GM23248 (cell line): ENCODE data around the gene TBC1D22A. TPM values are rescaled to one million over a fixed set of nuclear protein-coding genes. Genes with fewer than 3 reads are reported as not detected.

Experiments used
- DNase-seq: peaks from one replicate; pipeline ENCODE4 v3.0.0-alpha.2; 2015
- H2AFZ ChIP-seq: fragments of 200-600 bp; sonication (generic); 2 replicates; pipeline ENCODE4 v1.6.1; 2016; ENCODE audit warnings: antibody characterized with exemption
- H3F3A ChIP-seq: fragments of 200-600 bp; sonication (generic); 2 replicates; pipeline ENCODE4 v1.6.1; 2016; ENCODE audit warnings: mild to moderate bottlenecking, antibody characterized with exemption, mixed run types; ENCODE audit not compliant: insufficient read depth
- H3K27ac ChIP-seq: fragments of 200-600 bp; sonication (generic); 2 replicates; pipeline ENCODE4 v1.5.1; 2016; ENCODE audit warnings: mild to moderate bottlenecking
- H3K27me3 ChIP-seq: fragments of 200-600 bp; sonication (generic); replicated peaks from 2 replicates; pipeline ENCODE4 v1.6.1; 2016; ENCODE audit warnings: mild to moderate bottlenecking; ENCODE audit not compliant: insufficient read depth
- H3K36me3 ChIP-seq: fragments of 200-600 bp; sonication (generic); 2 replicates; pipeline ENCODE4 v1.6.1; 2016; ENCODE audit warnings: low read depth, mild to moderate bottlenecking
- H3K4me1 ChIP-seq: fragments of 200-600 bp; sonication (generic); 2 replicates; pipeline ENCODE4 v1.6.1; 2016; ENCODE audit warnings: mild to moderate bottlenecking; ENCODE audit not compliant: insufficient read depth
- H3K4me2 ChIP-seq: fragments of 200-600 bp; sonication (generic); one replicate; pipeline ENCODE4 v1.6.1; 2016; ENCODE audit warnings: mild to moderate bottlenecking; ENCODE audit not compliant: unreplicated experiment
- H3K4me3 ChIP-seq: fragments of 200-600 bp; sonication (generic); 2 replicates; pipeline ENCODE4 v1.5.1; 2016; ENCODE audit warnings: mild to moderate bottlenecking
- H3K79me2 ChIP-seq: fragments of 200-600 bp; sonication (generic); 2 replicates; pipeline ENCODE4 v1.6.1; 2016; ENCODE audit warnings: mild to moderate bottlenecking; ENCODE audit not compliant: insufficient read depth
- H3K9ac ChIP-seq: fragments of 200-600 bp; sonication (generic); 2 replicates; pipeline ENCODE4 v1.6.1; 2016; ENCODE audit warnings: mild to moderate bottlenecking
- H3K9me2 ChIP-seq: fragments of 200-600 bp; sonication (generic); 2 replicates; pipeline ENCODE4 v1.6.1; 2016; ENCODE audit warnings: mixed run types, mild to moderate bottlenecking, moderate library complexity; ENCODE audit not compliant: insufficient read depth
- H3K9me3 ChIP-seq: fragments of 200-600 bp; sonication (generic); one replicate; pipeline ENCODE4 v1.6.1; 2017; ENCODE audit warnings: low read depth
- H4K20me1 ChIP-seq: fragments of 200-600 bp; sonication (generic); 2 replicates; pipeline ENCODE4 v1.6.0; 2016; ENCODE audit not compliant: insufficient read depth
- EZH2 ChIP-seq: fragments of 200-600 bp; sonication (generic); IDR thresholded peaks from 2 replicates; pipeline ENCODE4 v1.6.1; 2018; ENCODE audit warnings: antibody characterized with exemption, mild to moderate bottlenecking; ENCODE audit not compliant: insufficient read depth, poor library complexity, severe bottlenecking
- EZH2phosphoT487 ChIP-seq: fragments of 200-600 bp; sonication (generic); IDR thresholded peaks from 2 replicates; pipeline ENCODE4 v1.6.1; 2018; ENCODE audit warnings: antibody characterized with exemption, moderate library complexity, mild to moderate bottlenecking, low read depth; ENCODE audit not compliant: insufficient read depth
- WGBS, 2 experiments: methylation state at CpG; one replicate each; pipeline ENCODE4 v1.1.6; 2015 to 2017; ENCODE audit warnings: low lambda C conversion rate in 2 of 2, low coverage in 1 of 2; ENCODE audit errors: missing lambda C conversion rate in 2 of 2; 5-methylcytosine and 5-hydroxymethylcytosine counted together
- in situ Hi-C: fragments of 300-500 bp; cut with MboI; formaldehyde crosslinking; loops from 2 replicates; pipeline ENCODE4 v1.15.0; 2020
- polyA plus RNA-seq: library from polyadenylated mRNA; unstranded; fragments of >200 nt; fragmentation: Nextera tagmentation; extraction: Ambion mirVana; gene quantifications from 2 replicates; pipeline ENCODE4 v1.2.1, GENCODE V29; 2016
- total RNA-seq: library from RNA; depleted of rRNA; stranded (reverse); fragments of >200 nt; shearing (Covaris generic); gene quantifications from 2 replicates; pipeline ENCODE4 v1.2.3, GENCODE V29; 2014

TBC1D22A gene
- total and polyA plus RNA-seq, 2 experiments from 2014 or later: 12.3 to 16.9 TPM

GRCh38 chr22:46834021-46834737, 71.7 kb downstream of the TBC1D22A start:
- TF ChIP-seq EZH2phosphoT487: no peak
- TF ChIP-seq EZH2: no peak
- Histone ChIP-seq H3K9ac (no peak overlapping the region), H3K4me2 (no peak overlapping the region), H3K79me2 (peaks cover 31% of the 10 kb centered on the region), H3K27me3 (no peaks in the 10 kb centered on the region), H3F3A (peaks cover 25% of the 10 kb centered on the region), H4K20me1 (no peaks in the 10 kb centered on the region; the same call in 1 of the 2 replicates), H3K27ac (no peak overlapping the region), H3K4me1 (peaks cover 21% of the 10 kb centered on the region), H2AFZ (no peak overlapping the region), H3K4me3 (no peak overlapping the region), H3K36me3 (peaks cover 10% of the 10 kb centered on the region), H3K9me2 (0 out of 2 replicates have a peak, but pooled peaks cover 6% of the 10 kb centered on the region), H3K9me3 (peaks cover 4% of the 10 kb centered on the region)
- in situ Hi-C loops: loop anchor here (25.0 kb wide), 2 partner anchors 1003 to 1653 kb away; a partner anchor contains a TSS
- no peak for DNase-seq
- WGBS, 2 experiments: 91 to 97% methylated on average over 1 of the region's 1 CpG

- in situ Hi-C loops: loop anchor here (25.0 kb wide), 2 partner anchors 1002 to 1652 kb away; a partner anchor contains a TSS
- 97% methylated on average over 2 of the region's 2 CpGs for WGBS, 2 experiments
These were observed 72.8 kb downstream of the TBC1D22A start for GRCh38 chr22:46835288-46835687.

GRCh38 chr22:46835693-46836092, 73.2 kb downstream of the TBC1D22A start:
- TF ChIP-seq EZH2 (no peak), EZH2phosphoT487 (no peak)
- no peak overlapping the region for H3K9ac ChIP-seq
- 94 to 96% methylated on average over 2 of the region's 2 CpGs for WGBS, 2 experiments
- no peak for DNase-seq
- in situ Hi-C loops: loop anchor here (25.0 kb wide), 2 partner anchors 1002 to 1652 kb away; a partner anchor contains a TSS
- no peaks in the 10 kb centered on the region for H3K27me3 ChIP-seq
- H3K27ac ChIP-seq: no peak overlapping the region
- H3K9me2 ChIP-seq: 0 out of 2 replicates have a peak, but pooled peaks cover 6% of the 10 kb centered on the region
- H2AFZ ChIP-seq: no peak overlapping the region
- peaks cover 6% of the 10 kb centered on the region for H3K4me1 ChIP-seq
- H4K20me1 ChIP-seq: no peaks in the 10 kb centered on the region; the same call in 1 of the 2 replicates
- H3K79me2 ChIP-seq: peaks cover 31% of the 10 kb centered on the region
- peaks cover 4% of the 10 kb centered on the region for H3K9me3 ChIP-seq
- peaks cover 13% of the 10 kb centered on the region for H3F3A ChIP-seq
- peaks cover 10% of the 10 kb centered on the region for H3K36me3 ChIP-seq
- H3K4me2 ChIP-seq: no peak overlapping the region
- H3K4me3 ChIP-seq: no peak overlapping the region

More at GRCh38 chr22:46835288-46835687, 72.8 kb downstream of the TBC1D22A start:
- no peaks in the 10 kb centered on the region for H3K27me3 ChIP-seq
- H3K4me1 ChIP-seq: peaks cover 10% of the 10 kb centered on the region
- H3K79me2 ChIP-seq: peaks cover 31% of the 10 kb centered on the region
- H3K9me2 ChIP-seq: 0 out of 2 replicates have a peak, but pooled peaks cover 6% of the 10 kb centered on the region
- no peak overlapping the region for H3K4me3 ChIP-seq
- no peak overlapping the region for H2AFZ ChIP-seq
- no peak overlapping the region for H3K4me2 ChIP-seq
- H3K36me3 ChIP-seq: peaks cover 10% of the 10 kb centered on the region
- H4K20me1 ChIP-seq: no peaks in the 10 kb centered on the region; the same call in 1 of the 2 replicates
- no peak overlapping the region for H3K27ac ChIP-seq
- peaks cover 4% of the 10 kb centered on the region for H3K9me3 ChIP-seq
- H3K9ac ChIP-seq: no peak overlapping the region
- H3F3A ChIP-seq: peaks cover 15% of the 10 kb centered on the region
- TF ChIP-seq EZH2 (no peak), EZH2phosphoT487 (no peak)
- no peak for DNase-seq

GRCh38 chr22:46841522-46841921, 79.1 kb downstream of the TBC1D22A start:
- Histone ChIP-seq H2AFZ (no peak overlapping the region), H3K4me2 (no peak overlapping the region), H3K9ac (no peak overlapping the region), H3K79me2 (0 out of 2 replicates have a peak, but pooled peaks cover 9% of the 10 kb centered on the region), H3K9me3 (no peaks in the 10 kb centered on the region), H3F3A (peaks cover 14% of the 10 kb centered on the region), H3K27ac (no peak overlapping the region), H3K9me2 (0 out of 2 replicates have a peak, but pooled peaks cover 6% of the 10 kb centered on the region), H3K36me3 (no peaks in the 10 kb centered on the region), H3K27me3 (no peaks in the 10 kb centered on the region), H4K20me1 (peaks cover 3% of the 10 kb centered on the region; the same call in 1 of the 2 replicates), H3K4me3 (no peak overlapping the region), H3K4me1 (peaks cover 28% of the 10 kb centered on the region)
- 93% methylated on average over 3 of the region's 3 CpGs for WGBS, 2 experiments
- no peak for DNase-seq
- in situ Hi-C loops: loop anchor here (25.0 kb wide), 2 partner anchors 996 to 1646 kb away; a partner anchor contains a TSS
- TF ChIP-seq EZH2 (no peak), EZH2phosphoT487 (no peak)
